G401.6 (cell line): ENCODE data around the gene HOXD9.

ENCODE experiments used
- FAIRE-seq: peaks from 2 replicates; lab custom pipeline; 2012; peaks lifted over from hg19 to GRCh38; lab: Jason Lieb, UNC

Gene HOXD9

GRCh38 chr2:176098366-176099158 is 24.0 kb upstream of the HOXD9 start:
- FAIRE-seq, result no peak

GRCh38 chr2:176099159-176099727 is 23.3 kb upstream of the HOXD9 start:
- FAIRE-seq, result no peak

- FAIRE-seq, result no peak
Measured at GRCh38 chr2:176099728-176100546, 22.6 kb upstream of the HOXD9 start, which contains the start of gene HOXD12. TSS of gene HOXD12 (plus strand) at chr2:176099795. CDS start at chr2:176099802, 7 bp downstream.

GRCh38 chr2:176100547-176101140 is 21.9 kb upstream of the HOXD9 start:
- FAIRE-seq, result no peak

- no peak for FAIRE-seq
Measured at GRCh38 chr2:176101216-176101830, 21.2 kb upstream of the HOXD9 start.

- no peak for FAIRE-seq
Measured at GRCh38 chr2:176101842-176102241, 20.7 kb upstream of the HOXD9 start.

- no peak for FAIRE-seq
Measured at GRCh38 chr2:176102309-176102866, 20.1 kb upstream of the HOXD9 start.

- FAIRE-seq, result no peak
Measured at GRCh38 chr2:176103194-176103593, 19.3 kb upstream of the HOXD9 start.

- FAIRE-seq, result no peak
Measured at GRCh38 chr2:176103742-176104315, 18.7 kb upstream of the HOXD9 start.

GRCh38 chr2:176104316-176105077 is 18.0 kb upstream of the HOXD9 start:
- no peak for FAIRE-seq

- FAIRE-seq, result no peak
Measured at GRCh38 chr2:176105078-176105729, 17.3 kb upstream of the HOXD9 start.

- FAIRE-seq, result no peak
Measured at GRCh38 chr2:176105730-176106580, 16.6 kb upstream of the HOXD9 start.

- no peak for FAIRE-seq
Measured at GRCh38 chr2:176106581-176107539, 15.7 kb upstream of the HOXD9 start, which contains the start of gene HOXD11. TSS of gene HOXD11 (plus strand) at chr2:176107280. CDS start at chr2:176107356, 76 bp downstream.

GRCh38 chr2:176107731-176108181 is 14.8 kb upstream of the HOXD9 start:
- no peak for FAIRE-seq

GRCh38 chr2:176109192-176109901 is 13.2 kb upstream of the HOXD9 start:
- no peak for FAIRE-seq

- FAIRE-seq, result no peak
Measured at GRCh38 chr2:176109946-176110345, 12.6 kb upstream of the HOXD9 start.
